ENCODE results near the gene CNTN4. TPM values are rescaled to one million over a fixed set of nuclear protein-coding genes. Genes with fewer than 3 reads are reported as not detected.

The CNTN4 gene
- total RNA-seq, 4 donors from 2014 or later: 2.6 to 91.2 (median 13.2) TPM

GRCh38 chr3:3015185-3016089 is 916.8 kb downstream of the CNTN4 start:
- H3K36me3 ChIP-seq: no peaks in the 10 kb centered on the region
- no peaks in the 10 kb centered on the region for H3K27me3 ChIP-seq
- no peak for DNase-seq
- H3K9me3 ChIP-seq: no peaks in the 10 kb centered on the region
- no peaks in the 10 kb centered on the region for H3K4me1 ChIP-seq
- H3K27ac ChIP-seq: no peak overlapping the region
- TF ChIP-seq POLR2A (IDR thresholded peaks at IDR 0.05): no peak
- peak; percentile 43 to 69 (median 50) for TF ChIP-seq CTCF (IDR thresholded peaks at IDR 0.05)
- no peak overlapping the region for H3K4me3 ChIP-seq
- intact Hi-C loops (cut with DNase I; ENCODE audit: low total_unique reads): no loop called here

DNA sequence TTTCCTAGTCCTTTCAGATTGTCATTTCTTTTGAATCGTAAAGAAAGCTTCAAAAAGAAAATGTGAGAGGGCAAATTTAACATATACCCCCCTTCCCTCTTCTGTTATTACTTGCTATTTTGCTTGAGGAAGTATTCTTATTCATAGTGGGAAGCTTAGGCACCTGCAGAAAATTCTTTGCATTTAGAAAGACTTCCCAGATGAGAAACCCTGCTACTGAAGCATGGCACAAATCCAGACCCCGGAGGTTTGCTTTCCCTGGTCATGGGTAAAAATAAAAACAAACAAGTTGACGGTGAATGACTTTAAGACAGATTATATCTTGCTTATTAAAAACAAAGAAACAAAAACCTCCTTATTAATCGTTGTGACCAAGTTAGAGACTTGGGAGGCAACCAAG is 917.6 kb downstream of the CNTN4 start:
- Histone ChIP-seq H3K36me3 (no peaks in the 10 kb centered on the region), H3K27ac (no peak overlapping the region), H3K9me3 (no peaks in the 10 kb centered on the region), H3K4me1 (no peaks in the 10 kb centered on the region), H3K4me3 (no peak overlapping the region), H3K27me3 (no peaks in the 10 kb centered on the region)
- no peak for DNase-seq
- no peak for TF ChIP-seq CTCF (IDR thresholded peaks at IDR 0.05)
- no peak for TF ChIP-seq POLR2A (IDR thresholded peaks at IDR 0.05)
- intact Hi-C loops (cut with DNase I; ENCODE audit: low total_unique reads): no loop called here

DNA sequence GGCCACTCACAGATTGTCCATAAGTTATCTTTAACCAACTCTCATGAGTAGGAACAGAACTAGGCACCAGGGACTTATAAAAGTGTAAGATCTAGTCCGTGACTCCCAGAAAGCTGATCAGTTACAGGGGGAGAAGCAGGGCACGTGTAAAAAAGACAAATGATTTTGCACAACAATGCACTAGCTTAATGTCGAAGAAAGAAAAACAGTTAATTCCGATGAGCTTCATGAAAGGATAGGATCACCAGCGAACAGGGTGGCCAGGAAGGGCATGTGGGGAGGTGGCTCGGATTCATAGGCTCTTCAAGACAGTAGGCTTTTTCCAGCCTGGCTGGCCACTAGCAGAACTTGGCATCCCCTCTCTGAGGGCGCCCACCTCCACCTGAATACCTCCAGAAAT is 921.5 kb downstream of the CNTN4 start:
- TF ChIP-seq CTCF (IDR thresholded peaks at IDR 0.05): no peak
- no peak for TF ChIP-seq POLR2A (IDR thresholded peaks at IDR 0.05)
- H3K4me1 ChIP-seq: no peaks in the 10 kb centered on the region
- intact Hi-C loops (cut with DNase I; ENCODE audit: low total_unique reads): no loop called here

DNA sequence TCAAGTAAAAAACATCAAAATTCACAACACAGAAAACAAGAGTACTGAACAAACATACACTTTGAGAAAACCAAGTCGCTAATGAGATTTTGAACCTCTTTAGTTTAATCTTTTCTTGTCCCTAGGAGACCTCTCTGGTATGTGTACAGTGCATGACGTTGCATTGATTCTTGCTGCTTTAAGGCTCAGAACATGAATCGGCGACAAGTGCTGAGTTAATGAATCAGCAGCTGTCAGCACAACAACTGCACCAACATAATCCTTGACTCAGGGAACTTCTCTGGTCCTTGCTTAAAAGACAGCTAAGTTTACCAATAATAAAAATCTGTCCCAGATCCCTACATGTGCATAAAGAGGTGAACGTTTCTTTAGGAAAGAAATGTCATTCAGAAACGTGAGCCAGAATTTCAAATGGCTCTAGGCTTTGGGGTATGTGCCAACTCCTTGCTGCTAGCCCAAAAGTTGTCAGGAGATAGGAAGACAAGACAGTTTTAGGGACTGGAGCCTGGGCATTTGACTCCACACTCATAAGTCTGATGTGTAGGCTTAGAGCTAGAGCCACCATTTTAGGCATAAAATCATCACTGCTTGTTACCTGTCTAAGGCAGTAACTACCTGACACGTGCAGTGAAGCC is 924.6 kb downstream of the CNTN4 start:
- Histone ChIP-seq H3K36me3 (no peaks in the 10 kb centered on the region), H3K27ac (no peak overlapping the region), H3K9me3 (no peaks in the 10 kb centered on the region), H3K4me3 (no peak overlapping the region), H3K4me1 (no peaks in the 10 kb centered on the region), H3K27me3 (no peaks in the 10 kb centered on the region)
- no peak for DNase-seq
- intact Hi-C loops (cut with DNase I; ENCODE audit: low total_unique reads): no loop called here
- no peak for TF ChIP-seq CTCF (IDR thresholded peaks at IDR 0.05)
- TF ChIP-seq POLR2A (IDR thresholded peaks at IDR 0.05): no peak

More for the DNA sequence above, 921.5 kb downstream of the CNTN4 start:
- Histone ChIP-seq H3K4me3 (no peak overlapping the region), H3K27ac (no peak overlapping the region), H3K9me3 (no peaks in the 10 kb centered on the region), H3K36me3 (no peaks in the 10 kb centered on the region), H3K27me3 (no peaks in the 10 kb centered on the region)
- DNase-seq: no peak

DNA sequence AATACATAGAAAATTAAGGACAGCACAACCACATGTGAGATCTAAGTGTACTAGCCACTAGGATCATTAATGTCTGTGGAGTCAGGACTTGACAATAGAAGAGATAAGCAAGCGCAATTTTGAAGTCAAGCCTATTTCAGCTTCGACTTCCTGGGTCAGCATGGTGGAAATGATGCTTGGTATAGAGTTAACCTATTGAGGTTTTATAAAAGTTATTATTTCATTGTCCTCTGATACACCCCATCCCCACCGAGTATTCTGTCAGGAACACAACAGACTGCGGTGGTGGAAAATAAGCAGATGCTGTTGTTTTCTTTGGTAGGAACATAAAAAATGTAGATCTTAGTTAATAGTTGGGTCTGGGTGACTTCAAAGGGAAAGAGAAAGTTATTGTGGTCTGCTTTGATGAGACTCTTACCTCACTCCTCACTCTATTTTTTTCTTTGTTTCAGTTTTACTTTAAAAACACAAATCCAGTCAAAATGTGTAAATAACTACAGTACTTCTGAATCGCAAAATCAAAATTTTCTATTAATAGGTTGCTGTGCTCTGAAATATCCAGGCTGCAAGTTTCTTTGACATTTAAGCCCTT is 929.4 kb downstream of the CNTN4 start:
- H3K9me3 ChIP-seq: no peaks in the 10 kb centered on the region
- H3K4me3 ChIP-seq: no peak overlapping the region
- intact Hi-C loops (cut with DNase I; ENCODE audit: low total_unique reads): no loop called here
- no peak for DNase-seq
- no peaks in the 10 kb centered on the region for H3K36me3 ChIP-seq
- TF ChIP-seq POLR2A (IDR thresholded peaks at IDR 0.05) (no peak), CTCF (IDR thresholded peaks at IDR 0.05) (no peak)
- H3K4me1 ChIP-seq: no peaks in the 10 kb centered on the region
- no peak overlapping the region for H3K27ac ChIP-seq
- H3K27me3 ChIP-seq: no peaks in the 10 kb centered on the region
